ENCODE data around the gene DDAH1. TPM values are rescaled to one million over a fixed set of nuclear protein-coding genes. Genes with fewer than 3 reads are reported as not detected.

The DDAH1 gene
- total RNA-seq, 1 donor from 2014 or later = 33.4 TPM

DNA sequence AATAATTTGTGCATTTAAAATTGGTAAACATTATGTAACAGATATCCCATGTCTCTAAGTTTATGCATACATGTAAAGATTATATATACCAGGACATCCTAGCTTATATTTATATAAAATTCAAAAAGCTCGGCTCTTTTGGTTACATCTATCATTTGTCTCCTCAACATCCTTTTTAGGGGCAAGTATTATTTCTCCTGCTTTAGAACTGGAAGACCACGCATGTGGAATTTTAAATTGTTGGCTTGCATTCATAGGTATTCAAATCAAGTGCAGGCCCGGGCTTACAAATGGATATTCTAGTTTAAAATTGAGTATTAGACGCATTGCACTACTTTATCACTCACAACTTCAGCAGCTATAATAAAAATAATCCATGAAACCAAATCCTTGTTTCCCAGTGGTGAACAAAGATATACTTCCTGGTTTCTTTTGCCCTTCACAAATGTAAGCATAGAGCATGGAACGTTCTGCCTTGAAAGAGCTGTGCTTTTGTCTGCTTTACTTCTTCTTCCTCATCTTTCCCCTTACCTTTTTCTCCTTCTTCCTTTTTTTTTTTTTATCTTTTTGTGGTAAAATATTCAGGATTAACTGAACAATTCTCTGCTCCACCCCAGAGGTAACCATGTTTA lies 57.1 kb downstream of the DDAH1 start:
- Mint-ChIP-seq H3K4me3 (ENCODE audit: low read depth) (no peak overlapping the region), H3K36me3 (ENCODE audit: insufficient read depth) (no peaks in the 10 kb centered on the region), H3K27me3 (no peaks in the 10 kb centered on the region), H3K4me1 (ENCODE audit: low read depth) (peaks cover 6% of the 10 kb centered on the region), H3K9me3 (ENCODE audit: low read depth) (no peaks in the 10 kb centered on the region), H3K27ac (no peak overlapping the region)
- no peak for DNase-seq (ENCODE audit: low spot score, unreplicated experiment)
- TF ChIP-seq, protein P1, sequence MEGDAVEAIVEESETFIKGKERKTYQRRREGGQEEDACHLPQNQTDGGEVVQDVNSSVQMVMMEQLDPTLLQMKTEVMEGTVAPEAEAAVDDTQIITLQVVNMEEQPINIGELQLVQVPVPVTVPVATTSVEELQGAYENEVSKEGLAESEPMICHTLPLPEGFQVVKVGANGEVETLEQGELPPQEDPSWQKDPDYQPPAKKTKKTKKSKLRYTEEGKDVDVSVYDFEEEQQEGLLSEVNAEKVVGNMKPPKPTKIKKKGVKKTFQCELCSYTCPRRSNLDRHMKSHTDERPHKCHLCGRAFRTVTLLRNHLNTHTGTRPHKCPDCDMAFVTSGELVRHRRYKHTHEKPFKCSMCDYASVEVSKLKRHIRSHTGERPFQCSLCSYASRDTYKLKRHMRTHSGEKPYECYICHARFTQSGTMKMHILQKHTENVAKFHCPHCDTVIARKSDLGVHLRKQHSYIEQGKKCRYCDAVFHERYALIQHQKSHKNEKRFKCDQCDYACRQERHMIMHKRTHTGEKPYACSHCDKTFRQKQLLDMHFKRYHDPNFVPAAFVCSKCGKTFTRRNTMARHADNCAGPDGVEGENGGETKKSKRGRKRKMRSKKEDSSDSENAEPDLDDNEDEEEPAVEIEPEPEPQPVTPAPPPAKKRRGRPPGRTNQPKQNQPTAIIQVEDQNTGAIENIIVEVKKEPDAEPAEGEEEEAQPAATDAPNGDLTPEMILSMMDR (IDR thresholded peaks at IDR 0.05; ENCODE audit: unreplicated experiment) = no peak

DNA sequence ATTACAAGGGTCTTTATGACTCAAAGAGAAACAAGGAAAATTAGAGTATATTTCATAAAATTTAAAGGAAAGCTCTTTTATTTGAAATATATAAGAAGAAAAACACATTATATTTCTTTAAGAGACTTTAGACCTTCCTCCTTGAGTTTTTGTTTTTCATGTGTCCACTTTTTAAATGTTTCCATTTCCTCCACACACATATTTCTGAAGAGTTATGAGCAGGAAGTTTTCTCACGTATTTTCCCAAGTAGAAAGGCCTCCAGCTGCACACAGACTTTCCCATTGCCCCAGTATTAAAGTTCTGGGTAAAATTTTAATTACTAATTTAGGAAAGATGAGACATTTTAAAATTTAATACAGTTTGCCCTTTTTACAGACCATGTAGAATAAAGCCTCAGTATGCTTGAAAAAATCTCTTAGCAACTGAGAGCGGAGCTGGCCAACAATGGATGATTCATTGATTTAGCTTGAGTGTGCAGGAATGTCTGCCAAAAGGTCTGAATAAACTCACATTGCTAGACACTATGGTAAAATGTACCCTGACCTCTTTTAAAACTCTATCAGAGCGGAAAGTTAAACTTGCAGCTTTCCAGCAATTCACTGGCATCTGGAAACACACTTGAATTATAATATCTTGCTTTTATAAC lies 57.9 kb downstream of the DDAH1 start:
- Mint-ChIP-seq H3K4me3 (ENCODE audit: low read depth) (no peak overlapping the region), H3K27ac (no peak overlapping the region), H3K27me3 (no peaks in the 10 kb centered on the region), H3K36me3 (ENCODE audit: insufficient read depth) (no peaks in the 10 kb centered on the region), H3K4me1 (ENCODE audit: low read depth) (peaks cover 6% of the 10 kb centered on the region), H3K9me3 (ENCODE audit: low read depth) (no peaks in the 10 kb centered on the region)
- no peak for DNase-seq (ENCODE audit: low spot score, unreplicated experiment)
- TF ChIP-seq, protein P1 (IDR thresholded peaks at IDR 0.05; ENCODE audit: unreplicated experiment) = no peak

DNA sequence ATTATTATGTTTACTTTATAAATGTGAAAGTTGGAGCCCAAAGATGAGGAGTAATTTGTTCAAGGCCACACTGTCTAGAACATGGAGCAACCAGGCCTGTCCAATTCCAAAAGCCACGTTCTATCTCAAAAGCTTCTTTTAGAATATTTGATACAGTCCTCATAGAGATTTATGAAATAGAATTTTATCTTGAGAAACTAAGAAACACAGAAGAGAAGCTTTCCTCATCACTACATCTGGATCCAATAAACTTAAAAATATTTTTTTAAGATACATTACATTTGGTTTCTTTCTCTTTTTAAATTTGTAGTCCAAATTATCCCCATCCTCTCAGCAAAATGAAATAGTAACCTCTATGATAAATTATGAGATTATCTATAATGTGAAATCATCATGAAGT lies 58.9 kb downstream of the DDAH1 start:
- Mint-ChIP-seq H3K4me3 (ENCODE audit: low read depth) (no peak overlapping the region), H3K36me3 (ENCODE audit: insufficient read depth) (no peaks in the 10 kb centered on the region)
- DNase-seq (ENCODE audit: low spot score, unreplicated experiment) = no peak

DNA sequence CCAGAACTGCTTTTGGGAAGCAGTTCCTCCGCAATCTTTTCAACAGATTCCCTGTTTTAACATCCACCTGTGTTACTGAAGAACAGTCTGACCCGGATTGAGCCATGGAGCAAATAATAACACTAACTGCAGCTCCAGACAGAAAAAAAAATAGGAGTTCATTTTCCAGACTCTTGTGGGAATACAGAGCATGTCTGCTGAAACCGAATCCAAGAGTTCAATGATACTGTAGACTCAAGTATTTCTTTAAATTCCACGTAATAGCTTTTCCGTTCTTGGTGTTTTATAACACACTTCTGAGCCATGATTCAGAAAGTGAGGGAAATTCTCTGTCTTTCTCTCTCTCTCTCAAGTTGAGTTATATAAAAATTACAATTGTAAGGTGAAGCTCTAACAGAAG lies 60.6 kb downstream of the DDAH1 start:
- H3K27ac Mint-ChIP-seq = no peak overlapping the region
- TF ChIP-seq, protein P1 (IDR thresholded peaks at IDR 0.05; ENCODE audit: unreplicated experiment) = no peak

More for the DNA sequence above, 58.9 kb downstream of the DDAH1 start:
- peaks cover 6% of the 10 kb centered on the region for H3K4me1 Mint-ChIP-seq (ENCODE audit: low read depth)
- no peak overlapping the region for H3K27ac Mint-ChIP-seq
- H3K9me3 Mint-ChIP-seq (ENCODE audit: low read depth) = no peaks in the 10 kb centered on the region
- no peaks in the 10 kb centered on the region for H3K27me3 Mint-ChIP-seq
- TF ChIP-seq, protein P1 (IDR thresholded peaks at IDR 0.05; ENCODE audit: unreplicated experiment) = no peak

DNA sequence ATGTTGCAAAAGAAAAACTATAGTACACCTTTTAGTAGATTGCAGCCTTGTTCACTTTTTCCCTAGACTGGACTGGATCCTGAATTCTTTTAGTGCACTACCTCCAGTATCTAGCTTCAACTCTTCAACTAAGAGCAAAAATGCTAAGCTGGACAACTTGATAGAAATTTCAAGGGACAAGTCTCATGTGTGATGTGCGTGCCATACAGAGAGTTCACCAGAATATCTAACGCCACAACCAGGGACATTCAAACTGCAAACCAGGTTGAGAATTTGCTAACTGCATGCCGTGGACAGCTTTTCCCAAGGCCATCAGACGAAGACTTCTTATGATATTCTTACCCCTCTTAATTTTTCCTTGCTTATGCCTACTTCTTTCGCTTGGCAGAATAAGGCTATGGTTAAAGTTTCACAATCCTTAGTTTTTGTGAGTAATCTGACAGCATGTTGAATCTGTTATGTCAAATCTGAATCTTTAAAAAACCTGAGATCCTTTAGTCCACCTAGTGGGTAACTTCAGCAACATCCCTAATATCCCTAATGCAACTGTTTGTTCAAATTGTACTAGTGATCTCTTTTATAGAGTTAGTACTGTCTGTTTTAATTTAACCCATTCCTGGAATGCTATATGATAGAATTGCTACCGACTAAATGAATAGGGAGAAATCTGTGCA lies 66.4 kb downstream of the DDAH1 start:
- Mint-ChIP-seq H3K9me3 (ENCODE audit: low read depth) (peaks cover 4% of the 10 kb centered on the region), H3K27me3 (no peaks in the 10 kb centered on the region), H3K4me3 (ENCODE audit: low read depth) (no peak overlapping the region), H3K27ac (no peak overlapping the region), H3K36me3 (ENCODE audit: insufficient read depth) (peaks cover 1% of the 10 kb centered on the region), H3K4me1 (ENCODE audit: low read depth) (peaks cover 5% of the 10 kb centered on the region)
- TF ChIP-seq, protein P1 (IDR thresholded peaks at IDR 0.05; ENCODE audit: unreplicated experiment) = no peak
- DNase-seq (ENCODE audit: low spot score, unreplicated experiment) = no peak

More for the DNA sequence above, 60.6 kb downstream of the DDAH1 start:
- Mint-ChIP-seq H3K4me3 (ENCODE audit: low read depth) (no peak overlapping the region), H3K36me3 (ENCODE audit: insufficient read depth) (no peaks in the 10 kb centered on the region), H3K4me1 (ENCODE audit: low read depth) (peaks cover 6% of the 10 kb centered on the region), H3K9me3 (ENCODE audit: low read depth) (no peaks in the 10 kb centered on the region), H3K27me3 (no peaks in the 10 kb centered on the region)
- DNase-seq (ENCODE audit: low spot score, unreplicated experiment) = no peak

All from progenitor cell of endocrine pancreas (in vitro differentiated cells).